MM.1S (cell line): ENCODE results near the gene CLEC2D.

Experiments
- CTCF ChIP-seq: fragments of 300-600 bp; sonication (generic); IDR thresholded peaks from 2 replicates; pipeline ENCODE4 v1.5.1; 2016; ENCODE audit warnings: antibody characterized with exemption, low read length, mixed read lengths
- EZH2 ChIP-seq: fragments of 300-600 bp; sonication (generic); optimal IDR thresholded peaks from 2 replicates; pipeline ENCODE3; 2017; ENCODE audit warnings: low read depth, mild to moderate bottlenecking, antibody characterized with exemption, low read length, mixed read lengths
- EZH2phosphoT487 ChIP-seq: fragments of 300-600 bp; sonication (generic); IDR thresholded peaks from 2 replicates; pipeline ENCODE4 v1.6.1; 2018; ENCODE audit warnings: antibody characterized with exemption, low read length

- TF ChIP-seq CTCF (no peak), EZH2 (no peak), EZH2phosphoT487 (no peak)
Measured at GRCh38 chr12:9626821-9627220, 42.7 kb upstream of the CLEC2D start.
